GM12891 (cell line): ENCODE data around the gene ADAMTS17.
"Not testable (repeated sequence)": the region's sequence is repeated elsewhere in the genome, so short reads cannot be mapped to it uniquely, and the experiment has no call there.

Experiments used
- DNase-seq: peaks from one replicate; pipeline ENCODE4 v3.0.0; 2011; ENCODE audit warnings: low spot score; ENCODE audit not compliant: insufficient read length
- FAIRE-seq: peaks from 2 replicates; lab custom pipeline; 2011; peaks lifted over from hg19 to GRCh38; lab: Jason Lieb, UNC
- PAX5 ChIP-seq: IDR thresholded peaks from 2 replicates; pipeline ENCODE4 v1.6.1; 2011; ENCODE audit warnings: low read length, moderate library complexity, mild to moderate bottlenecking; ENCODE audit not compliant: insufficient read depth, severe bottlenecking
- POLR2A ChIP-seq: IDR thresholded peaks from 2 replicates; pipeline ENCODE4 v1.6.1; 2011; ENCODE audit warnings: low read depth, low read length, control low read depth
- POLR2AphosphoS5 ChIP-seq: IDR thresholded peaks from 2 replicates; pipeline ENCODE4 v1.6.1; 2011; ENCODE audit warnings: low read depth, low read length, control low read depth
- POU2F2 ChIP-seq: IDR thresholded peaks from 2 replicates; pipeline ENCODE4 v1.6.1; 2011; ENCODE audit warnings: low read depth, mild to moderate bottlenecking, control low read depth, low read length, moderate library complexity
- SPI1 ChIP-seq: IDR thresholded peaks from 2 replicates; pipeline ENCODE4 v1.6.1; 2011; ENCODE audit warnings: low read depth, low read length, control low read depth
- TAF1 ChIP-seq: IDR thresholded peaks from 2 replicates; pipeline ENCODE4 v1.6.1; 2011; ENCODE audit warnings: low read depth, low read length, control low read depth

ADAMTS17 gene

GRCh38 chr15:100096248-100096600 lies 245.6 kb downstream of the ADAMTS17 start:
- DNase-seq (no peak), FAIRE-seq (no peak)
- no peak for TF ChIP-seq POLR2A
- TF ChIP-seq TAF1 = no peak
- TF ChIP-seq PAX5 = no peak
- TF ChIP-seq POU2F2 = no peak
- no peak for TF ChIP-seq POLR2AphosphoS5
- no peak for TF ChIP-seq SPI1

- DNase-seq (no peak), FAIRE-seq (no peak)
- no peak for TF ChIP-seq POLR2A
- no peak for TF ChIP-seq POLR2AphosphoS5
- TF ChIP-seq PAX5 = no peak
- TF ChIP-seq SPI1 = no peak
- TF ChIP-seq TAF1 = no peak
- TF ChIP-seq POU2F2 = no peak
Measured at GRCh38 chr15:100095541-100096247, 246.1 kb downstream of the ADAMTS17 start.

GRCh38 chr15:100094127-100094510 lies 247.7 kb downstream of the ADAMTS17 start:
- FAIRE-seq (no peak), DNase-seq (no peak)
- TF ChIP-seq SPI1 = no peak
- no peak for TF ChIP-seq PAX5
- no peak for TF ChIP-seq TAF1
- no peak for TF ChIP-seq POLR2AphosphoS5
- no peak for TF ChIP-seq POLR2A
- TF ChIP-seq POU2F2 = no peak

- DNase-seq (no peak), FAIRE-seq (no peak)
- TF ChIP-seq TAF1 = no peak
- no peak for TF ChIP-seq PAX5
- TF ChIP-seq SPI1 = no peak
- no peak for TF ChIP-seq POLR2AphosphoS5
- TF ChIP-seq POU2F2 = no peak
- no peak for TF ChIP-seq POLR2A
Measured at GRCh38 chr15:100093211-100094126, 248.3 kb downstream of the ADAMTS17 start.

GRCh38 chr15:100092034-100092433 lies 249.7 kb downstream of the ADAMTS17 start:
- no peak for FAIRE-seq
- no peak for DNase-seq
- no peak for TF ChIP-seq POLR2AphosphoS5
- TF ChIP-seq PAX5 = no peak
- TF ChIP-seq POLR2A = no peak
- TF ChIP-seq SPI1 = no peak
- TF ChIP-seq TAF1 = no peak
- no peak for TF ChIP-seq POU2F2

GRCh38 chr15:100090411-100090810 lies 251.4 kb downstream of the ADAMTS17 start:
- FAIRE-seq = no peak
- DNase-seq = no peak
- TF ChIP-seq POLR2A (no peak), TAF1 (no peak), PAX5 (no peak), POU2F2 (no peak), POLR2AphosphoS5 (no peak), SPI1 (no peak)

GRCh38 chr15:100084042-100084821 lies 257.5 kb downstream of the ADAMTS17 start:
- FAIRE-seq, DNase-seq: not testable (repeated sequence)

- no peak for DNase-seq
- FAIRE-seq = no peak
- TF ChIP-seq POLR2AphosphoS5 (no peak), TAF1 (no peak), POU2F2 (no peak), POLR2A (no peak), SPI1 (no peak), PAX5 (no peak)
Measured at GRCh38 chr15:100083572-100083971, 258.2 kb downstream of the ADAMTS17 start.
